COR-L47 (cell line): Measurements from ENCODE around the gene FAM168A.

Experiments
- DNase-seq: peaks from one replicate; lab custom pipeline; 2025; lab: John Stamatoyannopoulos, UW

Gene FAM168A

GRCh38 chr11:73425108-73425507 is 172.8 kb downstream of the FAM168A start:
- DNase-seq, result no peak

DNA sequence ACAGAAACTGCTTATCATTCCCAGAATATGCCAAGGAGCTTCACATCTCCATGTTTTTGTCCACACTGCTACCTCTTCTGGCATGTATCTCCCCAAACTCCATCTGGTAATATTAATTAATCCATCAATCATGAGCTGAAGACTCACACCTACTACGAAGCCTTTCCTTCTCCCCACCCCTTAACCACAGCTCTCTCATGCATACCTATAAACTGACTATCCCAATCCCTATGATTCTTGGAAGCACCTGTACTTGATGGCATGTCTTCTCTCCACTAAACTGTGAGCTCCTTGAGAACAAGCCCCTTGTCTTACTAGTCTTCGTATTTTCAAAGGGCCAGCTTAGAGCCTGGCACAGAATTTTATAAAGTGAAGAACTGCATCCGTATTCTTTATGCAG is 174.4 kb downstream of the FAM168A start:
- DNase-seq, result no peak

GRCh38 chr11:73422886-73423285 is 175.0 kb downstream of the FAM168A start:
- DNase-seq, result no peak

DNA sequence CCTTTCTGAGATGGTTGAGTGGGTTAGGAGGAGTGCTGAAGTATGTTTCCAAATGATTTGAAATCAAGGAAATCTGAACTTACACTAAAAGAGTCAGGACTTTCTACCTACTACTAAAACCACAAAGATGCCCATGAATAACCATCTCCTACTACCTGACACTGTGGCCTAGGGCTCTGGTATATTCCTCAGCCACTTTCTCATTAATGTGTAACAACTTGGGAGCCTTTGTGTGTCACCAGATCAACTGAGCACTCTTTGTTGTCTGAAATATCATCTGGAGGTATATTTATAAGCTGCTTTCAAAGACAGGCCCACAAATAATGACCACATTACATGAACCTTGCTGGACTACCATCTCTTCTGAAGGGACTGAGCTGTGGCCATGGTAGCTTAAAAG is 177.8 kb downstream of the FAM168A start:
- DNase-seq, result no peak

GRCh38 chr11:73416786-73417185 is 181.1 kb downstream of the FAM168A start:
- DNase-seq, result no peak

DNA sequence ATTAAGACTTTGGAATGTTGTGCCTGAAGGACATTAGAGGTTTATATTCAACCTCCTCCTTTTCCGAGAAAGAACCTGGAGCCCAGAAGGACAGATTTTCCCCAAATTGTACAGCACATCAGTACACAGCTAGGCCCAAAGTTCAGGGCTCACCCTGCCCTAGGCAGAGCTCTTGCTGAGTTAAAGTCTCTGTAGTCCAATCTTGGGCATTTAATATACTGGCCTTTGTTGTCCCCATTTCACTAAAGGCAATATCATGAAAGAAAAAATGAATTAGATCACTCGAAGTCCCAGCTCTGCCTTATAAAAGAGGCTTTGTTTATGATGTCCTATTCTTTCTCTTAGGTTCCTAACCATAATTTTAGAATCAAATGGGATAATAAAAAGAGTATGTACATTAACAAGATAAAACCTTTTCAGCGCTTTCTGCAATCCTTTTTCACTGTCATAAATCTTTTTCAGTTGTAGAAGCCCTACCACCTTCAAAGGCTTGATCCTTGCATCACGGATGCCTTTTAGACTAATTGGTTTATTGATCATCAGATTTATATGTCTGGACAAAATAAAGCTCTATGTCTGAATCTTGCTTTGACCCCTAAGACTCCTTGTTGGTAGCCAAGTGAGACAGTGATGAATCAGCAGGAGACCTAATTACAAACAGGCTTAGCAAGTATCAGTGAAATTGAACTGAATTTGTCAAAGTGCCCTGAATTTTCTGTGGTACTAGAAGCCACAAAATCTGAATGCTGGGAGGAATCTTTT is 181.9 kb downstream of the FAM168A start:
- no peak for DNase-seq

- no peak for DNase-seq
These were observed 182.8 kb downstream of the FAM168A start for GRCh38 chr11:73414977-73415651.

DNA sequence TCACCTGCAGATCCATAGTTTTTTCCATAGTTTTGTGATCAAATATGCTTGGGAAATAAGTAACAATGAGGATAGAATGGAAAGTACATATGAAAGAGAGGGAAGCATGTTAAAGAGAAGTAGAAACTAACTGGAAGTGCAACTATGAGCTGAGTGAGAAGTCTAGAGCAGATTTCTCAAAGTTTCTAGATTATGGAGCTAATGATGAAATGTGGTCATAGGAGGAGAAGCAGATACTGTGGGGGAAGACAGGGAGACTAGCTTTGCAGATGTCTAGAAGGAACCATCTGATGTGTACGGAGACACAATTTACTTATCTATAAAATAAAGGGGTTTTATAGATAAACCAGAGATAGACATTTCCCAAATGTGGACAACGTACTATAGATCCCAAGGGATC is 184.7 kb downstream of the FAM168A start:
- DNase-seq, result no peak

DNA sequence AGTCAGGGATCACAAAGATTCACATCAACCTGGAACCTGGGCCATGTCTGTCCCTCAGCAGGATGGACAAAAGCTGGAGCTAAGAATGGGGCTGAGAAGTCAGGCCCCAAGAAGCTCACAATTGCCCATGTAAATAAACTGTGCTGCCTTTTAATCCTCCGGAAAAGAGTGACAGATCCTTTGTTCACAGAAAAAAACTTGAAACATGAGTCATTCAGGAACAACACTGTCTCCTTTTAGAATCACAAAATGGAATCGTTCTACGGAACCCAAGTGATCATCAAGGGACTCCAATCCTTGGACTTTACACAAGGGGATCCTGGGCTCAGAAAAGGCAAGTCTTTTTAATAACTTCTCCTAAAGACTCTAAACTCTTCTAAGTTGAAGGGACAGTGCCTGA is 185.6 kb downstream of the FAM168A start:
- DNase-seq, result no peak

GRCh38 chr11:73411031-73411430 is 186.9 kb downstream of the FAM168A start:
- no peak for DNase-seq

- no peak for DNase-seq
These were observed 187.3 kb downstream of the FAM168A start for GRCh38 chr11:73410627-73411026.

GRCh38 chr11:73409431-73409830 is 188.5 kb downstream of the FAM168A start:
- no peak for DNase-seq

GRCh38 chr11:73406619-73407018 is 191.3 kb downstream of the FAM168A start:
- no peak for DNase-seq

GRCh38 chr11:73406131-73406530 is 191.8 kb downstream of the FAM168A start:
- no peak for DNase-seq

GRCh38 chr11:73405146-73405510 is 192.8 kb downstream of the FAM168A start:
- DNase-seq, result no peak

DNA sequence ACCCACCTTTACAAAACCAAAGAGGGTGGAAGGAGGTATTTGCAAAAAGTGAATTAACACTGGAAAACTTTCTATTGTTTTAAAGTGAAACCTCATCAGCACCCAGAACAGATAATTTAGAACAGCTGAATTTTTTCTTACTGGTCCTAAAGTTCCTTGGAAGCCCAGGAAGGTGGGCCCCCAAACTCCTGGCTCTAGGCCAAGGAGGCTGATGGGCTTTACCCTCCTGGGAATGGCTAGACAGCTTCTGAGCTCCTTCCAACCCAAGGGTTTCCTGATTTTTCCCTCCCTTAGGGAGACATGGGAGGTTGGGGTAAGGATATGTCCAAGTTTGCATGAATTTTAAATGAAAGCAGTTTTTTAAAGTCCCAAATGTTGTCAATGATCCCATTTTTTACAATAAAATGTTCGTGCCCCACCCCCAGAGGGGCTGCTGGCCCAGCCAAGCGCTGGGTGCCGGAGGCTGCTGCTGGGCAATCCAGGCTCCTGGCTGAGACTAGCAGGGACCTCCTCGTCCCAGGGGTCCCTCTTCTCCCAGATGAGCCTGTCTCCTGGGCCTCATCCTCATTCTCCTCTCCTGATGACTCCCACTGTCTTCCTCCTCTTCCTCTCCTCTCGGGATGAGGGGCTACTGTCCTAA is 193.3 kb downstream of the FAM168A start:
- DNase-seq, result no peak

GRCh38 chr11:73404048-73404447 is 193.9 kb downstream of the FAM168A start:
- DNase-seq, result no peak

GRCh38 chr11:73403541-73403940 is 194.4 kb downstream of the FAM168A start:
- DNase-seq, result no peak

- no peak for DNase-seq
These were observed 195.1 kb downstream of the FAM168A start for GRCh38 chr11:73402834-73403185.

DNA sequence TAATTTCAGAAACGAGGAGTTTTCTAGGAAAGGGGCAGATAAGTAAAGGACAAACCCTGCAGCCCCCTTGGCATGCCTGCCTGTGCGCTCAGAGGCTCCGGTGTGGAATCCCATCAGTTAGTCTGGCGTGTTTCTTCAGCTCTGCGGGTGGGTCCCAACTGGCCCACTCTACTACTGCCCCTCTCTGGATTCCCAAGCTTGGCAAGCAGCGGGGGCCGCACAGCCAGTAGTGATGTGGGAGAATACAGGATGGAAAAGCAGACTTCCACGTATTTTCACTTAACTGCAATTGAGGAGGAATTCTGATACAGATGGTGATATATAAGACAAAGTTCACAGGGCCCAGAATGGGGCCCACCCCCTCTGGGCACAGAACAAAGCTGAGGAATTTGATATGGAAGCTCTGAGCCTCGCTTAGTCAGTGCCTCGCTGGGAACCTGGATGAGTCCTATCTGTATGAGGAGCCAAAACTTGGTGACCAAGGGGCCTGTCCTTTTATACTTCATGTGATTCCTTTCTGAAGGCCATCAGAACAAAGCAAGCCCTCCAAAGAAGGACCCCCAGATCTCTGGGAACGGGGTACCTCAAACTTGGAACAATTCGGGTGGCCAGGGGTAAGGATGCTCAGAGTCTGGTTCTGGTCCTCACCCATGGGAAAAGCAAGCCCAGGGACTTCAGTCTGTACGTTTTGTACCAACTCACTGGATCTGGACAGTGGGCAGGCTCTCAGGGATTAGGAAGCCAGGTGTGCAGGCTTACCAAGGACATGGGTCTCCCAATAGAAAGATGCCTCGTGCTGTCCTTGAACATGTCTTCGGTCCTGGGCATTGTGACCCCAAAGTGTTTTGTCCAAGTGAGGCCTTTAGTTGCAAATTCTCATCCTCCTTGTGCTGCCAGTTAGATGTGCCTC is 195.7 kb downstream of the FAM168A start:
- DNase-seq, result no peak

- DNase-seq, result no peak
These were observed 196.5 kb downstream of the FAM168A start for GRCh38 chr11:73401217-73401923.

DNA sequence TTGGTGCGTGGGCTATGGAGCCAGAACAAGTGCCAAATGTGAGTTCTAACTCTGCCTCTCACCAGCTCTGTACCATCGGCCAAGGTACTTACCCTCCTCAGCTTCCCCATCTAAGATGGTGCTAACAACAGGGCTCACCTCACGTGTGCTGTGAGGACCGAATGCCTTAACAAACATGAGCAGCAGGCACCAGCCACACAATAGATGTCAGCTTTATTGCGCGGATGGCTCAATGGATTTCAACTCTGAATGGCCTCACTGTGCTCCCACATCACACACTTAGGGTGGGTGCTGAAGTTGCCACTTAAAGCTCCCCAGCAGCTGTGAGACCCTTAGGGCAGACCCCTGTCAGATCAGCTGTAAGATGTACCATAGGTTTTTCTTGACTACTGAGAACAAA is 197.6 kb downstream of the FAM168A start:
- no peak for DNase-seq
